EL (cell line): ENCODE measurements around the gene PABPN1.
"Not testable (repeated sequence)": the region's sequence is repeated elsewhere in the genome, so short reads cannot be mapped to it uniquely, and the experiment has no call there.

Source experiments
- DNase-seq: peaks from one replicate; pipeline ENCODE4 v3.0.0-alpha.2; 2016

PABPN1 gene

DNA sequence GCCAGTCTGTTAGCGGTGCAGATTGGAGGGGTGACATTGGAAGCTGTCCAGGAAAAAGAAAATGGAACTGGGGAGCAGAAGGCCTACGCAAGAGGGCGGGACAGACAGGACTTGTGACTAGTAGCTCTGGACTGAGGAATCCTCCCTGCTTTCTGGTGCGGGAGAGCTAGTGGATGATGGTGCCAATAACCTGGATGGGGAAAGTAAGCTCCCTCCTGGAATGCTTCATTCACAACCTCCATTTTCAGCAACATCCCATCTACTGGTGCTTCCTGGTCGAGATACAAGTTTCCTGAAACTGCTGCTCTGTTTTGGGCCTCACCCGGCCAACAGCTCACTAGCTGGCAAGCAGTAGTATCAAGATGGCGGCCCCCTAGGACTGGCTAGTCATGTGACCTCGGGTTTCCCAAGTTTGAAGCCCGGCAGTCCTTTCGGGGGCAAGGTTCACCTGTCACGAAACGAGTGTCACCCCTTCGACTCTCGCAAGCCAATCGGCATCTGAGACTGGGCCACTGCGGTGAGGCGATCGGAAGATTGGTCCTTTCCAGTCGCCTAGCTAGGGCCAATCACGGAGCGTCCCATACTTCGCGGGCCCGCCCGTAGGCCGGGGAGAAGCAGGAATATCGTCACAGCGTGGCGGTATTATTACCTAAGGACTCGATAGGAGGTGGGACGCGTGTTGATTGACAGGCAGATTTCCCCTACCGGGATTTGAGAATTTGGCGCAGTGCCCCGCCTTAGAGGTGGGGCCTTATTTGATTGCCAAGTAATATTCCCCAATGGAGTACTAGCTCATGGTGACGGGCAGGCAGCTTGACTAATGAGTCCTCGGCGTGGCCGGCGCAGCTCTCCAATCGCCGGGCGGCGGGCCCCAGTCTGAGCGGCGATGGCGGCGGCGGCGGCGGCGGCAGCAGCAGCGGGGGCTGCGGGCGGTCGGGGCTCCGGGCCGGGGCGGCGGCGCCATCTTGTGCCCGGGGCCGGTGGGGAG, at the start of gene PABPN1:
TSS of gene PABPN1 (plus strand) at position 874 of the 988 bp plus-strand sequence. CDS start at position 887, 13 bp downstream.
- DNase-seq = peak; percentile 100

DNA sequence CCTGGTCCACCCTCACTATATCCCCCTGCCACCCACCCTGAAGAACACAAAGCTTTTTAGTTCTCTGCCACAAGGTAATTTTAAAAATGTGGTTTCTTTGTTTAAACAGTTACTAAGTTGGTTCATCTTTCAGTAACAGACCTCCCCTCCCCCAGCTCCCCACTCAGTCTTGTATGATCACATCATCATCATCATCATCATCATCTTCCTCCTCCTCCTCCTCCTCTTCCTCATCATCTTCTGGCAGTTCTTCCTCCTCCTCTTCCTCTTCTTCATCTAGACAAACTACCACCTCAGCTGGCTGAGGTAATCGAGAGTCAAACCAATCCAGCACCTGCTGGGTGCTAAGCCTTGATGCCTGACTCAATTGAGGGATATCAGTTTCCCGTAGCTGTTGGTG, 45.8 kb upstream of the PABPN1 start:
- no peak for DNase-seq

- no peak for DNase-seq
Measured at GRCh38 chr14:23277189-23277588, 44.1 kb upstream of the PABPN1 start.

DNA sequence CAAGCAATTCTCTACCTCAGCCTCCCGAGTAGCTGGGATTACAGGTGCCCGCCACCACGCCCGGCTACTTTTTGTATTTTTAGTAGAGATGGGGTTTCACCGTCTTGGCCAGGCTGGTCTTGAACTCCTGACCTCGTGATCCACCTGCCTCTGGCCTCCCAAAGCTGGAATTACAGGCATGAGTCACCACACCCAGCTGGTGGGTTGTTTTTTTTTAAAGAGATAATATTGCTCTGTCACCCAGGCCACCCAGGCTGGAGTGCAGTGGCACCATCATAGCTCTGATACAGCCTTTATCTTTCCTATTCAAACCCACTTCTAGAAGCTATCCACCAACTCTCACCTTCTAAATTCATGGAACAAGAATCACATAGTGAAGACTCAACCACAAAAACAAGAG, 43.3 kb upstream of the PABPN1 start:
- DNase-seq = not testable (repeated sequence)

DNA sequence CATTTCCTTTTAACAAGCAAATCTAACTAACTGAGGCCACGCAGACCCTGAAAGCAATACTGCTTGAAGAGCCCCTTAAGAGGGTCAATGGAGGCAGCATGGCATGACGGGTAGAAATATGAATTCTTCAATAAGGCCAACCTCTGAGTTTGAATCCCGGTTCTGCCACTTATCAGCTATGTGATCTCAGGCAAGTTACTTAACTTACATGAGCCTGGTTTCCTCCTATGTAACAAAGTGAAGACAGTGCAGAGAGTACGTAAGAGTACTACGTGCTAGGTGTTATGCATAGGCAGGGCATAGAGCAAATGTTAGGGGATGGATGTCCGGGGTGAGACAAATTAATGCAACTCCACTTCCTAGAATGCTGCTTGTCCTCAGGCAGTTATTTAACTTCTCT, 40.0 kb upstream of the PABPN1 start:
- no peak for DNase-seq

DNA sequence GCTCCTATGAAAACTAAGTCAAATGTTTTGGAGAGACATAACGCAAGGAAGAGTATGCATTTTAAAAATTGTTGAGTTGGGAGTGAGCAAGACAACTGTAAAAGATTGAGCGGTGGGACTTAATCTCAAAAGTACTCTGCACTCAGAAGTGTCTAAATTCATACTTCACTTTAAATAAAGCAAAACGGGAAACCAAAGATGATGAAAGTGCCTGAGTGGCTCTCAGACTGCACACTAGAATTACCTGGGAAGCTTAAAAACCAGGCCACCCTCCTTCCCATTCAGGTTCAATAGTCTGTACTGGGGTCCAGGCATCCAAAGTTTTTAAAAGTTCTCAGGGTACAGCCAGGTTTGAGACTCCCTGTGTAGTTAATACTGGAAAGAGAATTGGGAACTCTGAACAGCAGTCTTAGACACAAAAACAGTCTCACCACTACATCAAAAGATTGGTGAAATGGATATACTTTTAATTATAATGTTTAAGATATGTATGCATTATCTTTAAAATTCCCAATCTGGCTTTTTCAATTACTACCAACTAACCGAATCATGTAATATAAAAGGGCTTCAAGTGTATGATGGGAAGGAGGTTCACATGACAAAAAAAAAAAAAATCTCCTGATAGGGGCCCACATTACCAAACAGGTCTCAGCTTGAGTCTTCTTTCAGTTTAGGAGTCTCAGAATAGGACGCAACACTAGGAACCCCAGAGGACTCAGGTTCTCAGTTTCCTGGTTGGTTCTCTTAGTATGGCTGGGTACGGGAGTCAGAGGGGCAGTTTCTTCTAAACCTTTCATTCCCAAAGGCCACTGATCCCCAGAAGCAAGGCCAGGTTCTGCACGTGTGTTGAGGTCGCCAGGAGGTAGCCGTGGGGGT, 36.4 kb upstream of the PABPN1 start:
- peak; percentile 27 for DNase-seq

DNA sequence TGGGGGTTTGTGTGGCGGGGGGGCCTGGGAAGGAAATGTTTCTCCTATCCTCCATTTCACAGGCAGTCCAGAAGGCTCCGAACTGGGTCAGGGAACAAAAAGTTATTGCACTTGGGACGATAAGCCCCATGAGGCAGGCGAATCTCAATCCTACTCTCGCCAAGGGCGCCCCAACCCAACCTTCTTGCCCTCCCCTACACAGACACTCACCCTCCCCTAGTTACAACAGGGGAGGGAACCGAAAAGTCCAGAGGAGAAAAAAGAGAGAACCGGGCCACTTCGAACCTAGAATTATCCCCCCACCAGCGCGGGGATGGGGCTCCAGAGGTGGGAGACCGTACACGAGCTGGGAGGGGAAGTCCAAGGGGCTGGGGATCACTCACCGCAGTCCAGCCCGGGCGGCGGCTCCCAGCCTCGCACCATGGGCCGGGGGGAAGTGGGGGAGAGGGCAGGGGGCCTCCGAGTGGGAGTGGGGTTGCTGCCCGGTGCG, 35.7 kb upstream of the PABPN1 start:
- DNase-seq = no peak

GRCh38 chr14:23286020-23286901, 35.0 kb upstream of the PABPN1 start, which contains the start of gene HOMEZ:
Gene HOMEZ, minus strand, starts transcription at chr14:23286132. Its CDS starts 180 bp downstream, at chr14:23285952.
- peak; percentile 99 for DNase-seq

GRCh38 chr14:23286902-23287479, 34.3 kb upstream of the PABPN1 start:
- DNase-seq = no peak

- peak; percentile 62 for DNase-seq
Measured at GRCh38 chr14:23294734-23295561, 26.3 kb upstream of the PABPN1 start.

DNA sequence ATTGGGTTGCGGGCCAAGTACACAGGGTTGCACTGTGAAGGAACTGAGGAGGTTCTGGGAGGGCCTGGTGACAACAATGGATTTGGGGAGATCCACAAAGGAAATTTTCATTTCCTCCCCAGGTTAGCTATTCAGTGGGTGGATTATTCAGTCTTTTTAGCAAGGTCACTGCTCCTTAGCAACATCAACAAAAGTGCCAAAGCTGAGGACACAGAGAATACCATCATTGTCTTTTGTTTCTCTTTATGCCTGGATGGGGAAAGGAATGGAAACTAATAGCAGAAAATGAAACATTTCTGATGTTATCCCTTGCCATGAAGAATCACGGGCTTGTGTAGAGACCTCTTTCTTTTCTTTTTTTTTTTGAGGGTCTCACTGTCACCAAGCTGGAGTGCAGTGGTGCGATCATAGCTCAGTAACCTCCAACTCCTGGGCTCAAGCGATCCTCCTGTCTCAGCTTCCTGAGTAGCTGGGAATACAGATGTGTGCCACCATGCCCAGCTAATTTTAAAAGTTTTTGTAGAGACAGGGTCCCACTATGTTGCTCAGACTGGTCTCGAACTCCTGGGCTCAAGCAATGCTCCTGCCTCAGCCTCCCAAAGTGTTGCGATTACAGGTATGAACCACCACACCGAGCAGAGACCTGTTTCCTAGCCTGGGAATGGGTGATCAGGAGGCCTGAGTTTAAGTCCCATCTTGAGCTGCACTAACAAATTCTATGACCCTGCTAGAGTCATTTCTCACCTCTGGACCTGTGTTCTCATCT, 25.1 kb upstream of the PABPN1 start:
- DNase-seq = no peak

GRCh38 chr14:23297096-23297495, 24.2 kb upstream of the PABPN1 start:
- DNase-seq = no peak

- no peak for DNase-seq
Measured at GRCh38 chr14:23297611-23298277, 23.5 kb upstream of the PABPN1 start.

DNA sequence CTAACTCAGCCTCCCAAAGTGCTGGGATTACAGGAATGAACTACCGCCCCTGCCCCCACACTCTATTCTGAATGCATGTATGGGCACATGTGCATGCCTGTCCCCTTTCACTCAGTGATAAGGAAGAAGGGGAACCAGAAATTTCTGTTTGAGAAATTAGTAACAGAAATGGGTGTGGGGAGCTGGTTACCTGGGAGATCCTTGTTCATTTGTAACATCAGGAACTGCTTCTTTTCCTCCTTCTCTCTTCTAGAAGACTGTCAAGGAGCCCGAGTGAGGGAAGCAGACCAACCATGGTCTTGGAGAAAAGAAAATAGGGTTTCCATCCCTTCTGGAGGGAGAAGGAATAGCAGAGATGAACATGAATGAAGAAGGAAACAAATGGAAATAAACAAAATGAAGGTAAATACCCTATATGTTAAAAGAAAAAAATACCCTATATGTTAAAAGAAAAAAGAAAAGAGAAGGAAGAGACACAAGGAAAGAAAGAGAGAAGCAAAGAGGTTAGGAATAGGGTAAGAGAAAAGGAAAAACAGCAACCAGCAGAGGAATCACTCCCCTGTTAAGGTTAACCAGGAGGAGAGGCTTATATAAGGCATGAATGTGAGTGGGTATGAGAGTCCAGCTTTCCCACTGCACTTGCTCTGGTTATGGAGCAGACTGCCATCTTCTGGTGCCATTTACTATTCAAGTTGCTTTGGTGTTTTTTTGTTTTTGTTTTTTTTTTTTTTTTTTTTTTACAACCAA, 21.9 kb upstream of the PABPN1 start:
- peak; percentile 53 for DNase-seq

GRCh38 chr14:23299986-23300686, 21.1 kb upstream of the PABPN1 start:
- no peak for DNase-seq

DNA sequence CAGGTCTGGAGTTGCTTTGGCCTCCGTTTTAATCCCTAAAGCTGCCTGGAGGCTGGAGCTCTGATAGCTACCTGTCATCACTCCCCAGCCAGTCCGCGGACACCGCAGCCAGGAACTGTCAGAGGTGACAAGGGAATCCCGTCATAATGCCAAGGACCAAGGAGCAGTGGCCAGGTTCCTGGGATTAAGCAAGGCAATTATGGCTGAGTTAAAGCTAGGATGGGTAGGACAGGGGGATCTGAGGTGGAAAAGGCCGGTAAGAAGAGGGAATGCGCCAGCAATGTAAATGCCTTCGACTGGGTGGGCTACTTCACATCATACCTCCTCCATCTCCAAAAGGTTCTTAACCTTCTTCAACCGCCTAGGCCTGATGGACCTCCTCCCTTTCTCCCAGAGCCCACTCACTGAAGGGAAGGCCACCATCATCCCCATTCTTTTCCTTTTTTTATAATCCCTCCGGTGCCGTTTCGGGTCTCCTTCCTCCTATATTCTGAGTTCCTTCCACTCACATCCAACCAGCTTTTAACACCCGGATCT, 20.5 kb upstream of the PABPN1 start:
- peak; percentile 19 for DNase-seq

GRCh38 chr14:23301288-23301968, 19.8 kb upstream of the PABPN1 start:
- peak; percentile 99 for DNase-seq
